Measurements from ENCODE around the gene CENPO.

CENPO gene

GRCh38 chr2:24843330-24843860, 50.2 kb downstream of the CENPO start:
- intact Hi-C loops (cut with DNase I) = no loop called here
- DNase-seq = no peak

GRCh38 chr2:24844023-24844685, 50.9 kb downstream of the CENPO start:
- intact Hi-C loops (cut with DNase I) = no loop called here
- no peak for DNase-seq

DNA sequence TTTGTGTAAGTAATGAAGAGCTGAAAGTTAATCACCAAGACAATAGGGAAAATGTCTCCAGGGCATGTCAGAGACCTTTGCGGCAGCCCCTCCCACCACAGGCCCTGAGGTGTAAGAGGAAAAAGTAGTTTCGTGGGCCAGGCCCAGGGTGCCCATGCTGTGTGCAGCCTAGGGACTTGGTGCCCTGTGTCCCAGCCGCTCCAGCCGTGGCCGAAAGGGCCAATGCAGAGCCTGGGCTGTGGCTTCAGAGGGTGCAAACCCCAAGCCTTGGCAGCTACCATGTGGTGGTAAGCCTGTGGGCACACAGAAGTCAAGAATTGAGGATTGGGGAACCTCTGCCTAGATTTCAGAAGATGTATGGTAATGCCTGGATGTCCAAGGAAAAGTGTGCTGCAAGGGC, 52.5 kb downstream of the CENPO start:
- no peak for DNase-seq
- intact Hi-C loops (cut with DNase I) = no loop called here

DNA sequence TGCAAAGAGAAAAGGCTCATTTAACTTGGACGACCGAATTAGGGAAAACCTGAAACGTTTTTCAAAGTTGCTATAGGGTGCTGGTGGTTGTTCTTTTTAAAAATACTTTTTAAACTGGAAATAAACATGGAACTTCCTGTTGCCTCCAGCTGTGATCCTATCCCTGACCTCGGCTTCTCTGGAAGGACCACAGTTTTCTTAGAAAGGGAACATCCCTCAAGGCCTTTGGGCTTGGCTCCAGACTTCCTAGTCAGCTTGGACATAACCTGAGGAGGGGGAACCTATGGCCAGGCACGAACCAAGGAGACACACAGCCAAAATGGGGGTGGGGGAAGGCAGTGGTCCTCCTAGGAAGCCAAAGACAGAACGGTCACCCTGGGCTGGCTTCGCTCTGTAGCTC, 57.7 kb downstream of the CENPO start:
- DNase-seq = no peak
- intact Hi-C loops (cut with DNase I) = no loop called here

DNA sequence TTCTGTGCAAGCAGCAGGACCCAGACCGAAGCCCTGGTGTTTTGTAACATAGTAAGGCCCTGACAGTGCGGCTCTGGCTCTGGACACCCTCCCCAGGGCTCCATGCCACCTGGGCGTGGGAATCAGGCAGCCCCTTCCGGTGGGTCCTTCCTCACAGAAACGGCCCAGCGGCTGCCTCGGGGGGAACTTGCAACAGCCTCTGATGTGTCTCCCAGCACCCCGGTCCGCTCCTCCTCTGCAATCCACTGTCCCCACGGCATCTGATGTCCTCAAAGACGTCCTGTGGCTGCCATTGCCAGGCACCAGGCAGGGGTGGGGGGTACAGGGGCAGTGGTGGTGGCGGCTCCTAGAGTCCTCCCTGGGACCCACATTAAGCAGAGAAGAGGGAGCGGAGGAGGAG, 58.8 kb downstream of the CENPO start:
- DNase-seq = no peak
- intact Hi-C loops (cut with DNase I) = no loop called here

DNA sequence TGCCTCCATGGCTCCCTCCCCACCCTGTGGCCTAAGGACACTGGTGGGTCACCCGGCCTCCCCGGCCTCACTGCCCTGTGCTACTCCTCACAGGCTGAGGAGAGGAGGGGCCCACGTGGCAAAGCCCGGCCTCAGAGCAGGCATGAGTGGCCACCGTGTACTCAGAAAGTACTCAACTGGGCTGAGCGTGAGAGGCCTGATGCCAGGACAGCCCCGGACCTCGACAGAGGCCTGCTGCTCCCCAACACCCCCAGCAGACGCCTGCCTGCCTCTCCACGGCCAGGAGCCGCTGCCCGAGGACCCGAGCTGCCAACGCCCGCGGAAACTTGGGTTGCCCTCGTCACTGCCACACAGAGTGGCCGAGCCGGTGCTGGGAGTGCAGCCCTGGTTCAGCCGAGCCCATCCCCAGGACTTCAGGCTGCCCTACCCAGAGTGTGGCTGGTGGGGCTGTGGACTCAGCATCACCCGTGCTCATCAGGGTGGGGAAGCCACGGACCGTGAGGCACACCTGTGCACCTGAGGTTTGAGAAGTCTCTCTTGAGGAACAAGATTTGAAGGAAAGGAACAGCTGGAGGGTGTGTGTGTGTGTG, 59.3 kb downstream of the CENPO start:
- peak in 1 of 42 donors; percentile 28 for DNase-seq
- intact Hi-C loops (cut with DNase I) = no loop called here

GRCh38 chr2:24853046-24853445, 59.8 kb downstream of the CENPO start:
- intact Hi-C loops (cut with DNase I) = no loop called here
- no peak for DNase-seq

DNA sequence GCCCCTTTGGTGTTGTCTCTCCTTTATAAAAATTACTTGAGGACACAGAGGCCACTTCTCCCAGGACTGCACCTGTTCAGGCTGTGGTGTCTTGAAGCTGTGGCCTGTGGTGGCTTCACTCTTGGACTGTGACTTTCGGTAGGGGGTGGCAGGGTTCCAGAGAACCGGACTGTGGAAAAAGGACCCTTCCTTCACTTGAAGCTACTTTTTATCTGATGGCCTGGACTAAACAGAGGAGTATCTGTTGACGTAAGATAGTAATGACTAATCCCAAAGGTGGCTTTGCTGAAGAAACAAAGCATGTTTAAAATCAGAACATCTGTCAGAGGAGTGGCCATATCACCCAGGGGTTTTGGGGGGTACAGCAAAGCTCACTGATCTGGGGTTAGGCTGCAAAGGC, 60.8 kb downstream of the CENPO start:
- intact Hi-C loops (cut with DNase I) = no loop called here
- no peak for DNase-seq

DNA sequence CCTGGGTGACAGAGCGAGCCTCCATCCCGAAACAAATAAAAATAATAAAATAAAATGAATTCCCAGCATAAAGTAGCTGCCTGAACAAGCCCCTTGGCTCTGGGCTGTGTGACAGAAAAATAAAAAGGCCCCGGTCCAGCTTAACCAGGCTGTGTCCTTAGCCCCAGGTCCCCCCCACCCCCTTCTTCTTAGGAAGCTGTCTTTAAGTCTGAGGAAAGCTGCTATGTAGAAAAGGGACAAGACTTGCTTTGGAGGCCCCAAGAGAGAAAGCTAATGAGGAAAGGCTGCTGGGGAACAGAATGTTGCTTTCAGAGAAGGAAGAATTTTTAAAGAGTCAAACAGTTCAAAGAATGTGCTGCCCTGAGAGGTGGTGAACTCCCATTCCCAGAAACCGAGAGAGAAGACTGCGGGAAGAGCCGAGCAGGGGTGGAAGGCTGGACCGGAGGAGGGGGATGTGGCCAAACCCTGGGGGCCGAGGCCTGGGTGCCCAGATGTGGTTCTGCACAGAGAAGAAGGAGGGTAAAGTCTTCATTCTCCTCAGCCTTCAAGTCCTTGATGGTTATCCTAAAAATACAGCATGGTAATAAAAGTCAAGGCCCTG, 61.9 kb downstream of the CENPO start:
- intact Hi-C loops (cut with DNase I) = no loop called here
- DNase-seq = no peak

DNA sequence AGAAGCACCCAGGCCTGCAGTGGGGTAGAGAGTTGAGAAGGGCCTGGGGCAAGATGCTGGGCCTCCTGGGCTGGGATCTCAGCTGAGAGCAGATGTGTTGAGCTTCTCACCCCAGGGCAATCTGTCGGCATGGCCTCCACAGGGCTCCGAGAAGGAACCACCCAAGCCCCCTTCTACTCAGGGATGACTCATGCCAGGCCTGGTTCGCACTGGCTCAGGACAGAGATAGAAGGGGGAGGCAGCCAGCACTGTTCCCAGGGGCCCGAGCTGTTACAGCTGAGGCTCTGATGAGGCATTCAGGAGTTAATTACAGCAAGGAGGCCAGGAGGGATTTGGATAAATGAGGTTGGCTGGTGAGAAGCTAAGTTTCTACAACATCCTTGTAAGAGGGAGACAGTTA, 62.5 kb downstream of the CENPO start:
- intact Hi-C loops (cut with DNase I) = no loop called here
- DNase-seq = peak in 1 of 42 donors; percentile 62

- intact Hi-C loops (cut with DNase I) = no loop called here
- DNase-seq = no peak
These were observed 63.6 kb downstream of the CENPO start for GRCh38 chr2:24856791-24857211.

DNA sequence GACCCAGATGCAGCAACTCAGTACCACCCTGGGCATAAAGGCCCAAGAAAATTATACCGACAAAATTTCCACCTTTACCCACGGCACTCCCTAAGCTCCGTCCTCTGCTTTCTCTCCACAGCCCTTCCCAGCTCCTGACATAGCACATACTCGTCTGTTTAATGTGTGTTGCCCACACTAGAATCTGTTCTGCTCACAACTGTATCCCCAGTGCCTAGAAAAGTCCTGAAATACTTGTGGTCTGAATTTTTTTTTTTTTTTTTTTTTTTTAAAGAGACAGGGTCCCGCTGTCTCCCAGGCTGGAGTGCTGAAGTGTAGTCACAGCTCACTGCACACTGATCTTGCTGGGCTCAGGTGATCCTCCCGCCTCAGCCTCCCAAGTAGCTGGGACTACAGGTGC, 64.5 kb downstream of the CENPO start:
- no peak for DNase-seq
- intact Hi-C loops (cut with DNase I) = no loop called here

- peak in 33 of 42 donors; percentile 28 to 82 (median 55) for DNase-seq
- intact Hi-C loops (cut with DNase I) = no loop called here
These were observed 65.8 kb downstream of the CENPO start for GRCh38 chr2:24858996-24859395.

DNA sequence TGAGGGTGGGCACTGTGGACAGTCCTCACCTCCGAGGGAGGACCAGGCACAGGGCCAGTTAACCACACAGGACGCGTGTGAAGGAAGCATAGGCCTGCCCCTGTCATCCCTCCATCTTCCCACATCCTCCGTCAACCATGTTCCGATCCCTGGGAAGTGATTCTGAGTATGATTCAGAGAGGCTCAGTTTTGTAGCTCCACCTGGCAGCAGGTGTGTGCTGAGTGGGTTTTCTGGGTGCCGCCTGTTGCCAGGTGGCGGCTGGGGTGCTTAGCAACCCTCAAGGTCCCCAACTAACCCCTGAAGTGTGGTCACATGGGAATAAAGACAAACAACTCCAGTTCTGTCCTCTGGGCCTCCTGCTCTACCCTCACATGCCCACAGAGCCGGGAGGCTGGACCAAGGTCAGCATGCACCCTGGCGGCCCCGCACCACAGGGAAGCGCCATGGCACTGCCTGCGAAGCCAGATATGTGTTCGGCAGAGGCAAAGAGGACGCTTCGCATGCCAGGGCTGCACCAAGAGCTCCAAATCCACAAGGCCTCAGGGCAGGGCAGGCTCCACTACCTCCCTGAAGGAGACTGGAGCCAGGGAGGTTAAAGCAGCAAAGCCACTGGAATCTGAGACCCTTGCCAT, 66.9 kb downstream of the CENPO start:
- DNase-seq = peak in 25 of 42 donors; percentile 15 to 75 (median 43)
- intact Hi-C loops (cut with DNase I) = no loop called here

GRCh38 chr2:24860631-24861030, 67.4 kb downstream of the CENPO start:
- intact Hi-C loops (cut with DNase I) = no loop called here
- no peak for DNase-seq

- DNase-seq = no peak
- intact Hi-C loops (cut with DNase I) = no loop called here
These were observed 68.3 kb downstream of the CENPO start for GRCh38 chr2:24861500-24861899.

DNA sequence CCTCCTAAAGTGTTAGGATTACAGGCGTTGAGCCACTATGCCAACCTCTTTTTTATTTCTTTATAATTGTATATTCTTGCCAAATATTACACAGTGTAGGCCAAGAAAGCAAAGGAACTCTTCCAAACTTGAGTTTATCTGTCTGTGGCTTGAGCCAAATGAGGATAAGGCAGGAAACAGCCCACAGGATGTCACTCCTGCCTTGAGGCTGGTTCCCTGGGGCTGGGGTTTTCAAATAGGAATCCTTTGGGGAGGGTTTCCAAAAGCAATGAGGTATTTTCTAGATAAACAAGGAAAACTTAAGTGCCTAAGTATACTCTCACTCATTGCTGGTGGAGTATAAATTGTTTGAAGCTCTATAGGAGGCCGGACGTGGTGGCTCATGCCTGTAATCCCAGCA, 70.4 kb downstream of the CENPO start:
- intact Hi-C loops (cut with DNase I) = no loop called here
- no peak for DNase-seq

DNA sequence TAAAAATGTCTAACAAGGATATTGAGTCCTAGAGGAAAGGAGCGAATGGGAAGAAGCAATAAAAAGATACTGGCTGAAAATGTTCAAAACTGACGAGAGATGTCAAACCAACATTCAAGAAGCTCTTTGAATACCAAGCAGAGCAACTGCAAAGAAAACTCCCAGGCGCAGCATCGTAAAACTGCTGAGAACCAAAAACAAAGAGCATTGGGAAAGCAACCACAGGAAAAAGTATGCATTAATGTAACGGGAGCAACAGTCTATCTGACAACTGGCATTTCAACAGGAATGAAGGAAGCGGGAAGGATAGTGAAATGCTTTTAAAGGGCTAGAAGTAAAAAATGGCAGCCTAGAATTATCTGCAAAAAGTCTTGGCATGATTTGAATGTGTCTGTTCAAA, 73.7 kb downstream of the CENPO start:
- no peak for DNase-seq
- intact Hi-C loops (cut with DNase I) = no loop called here

- DNase-seq = peak in 1 of 42 donors; percentile 7
These were observed 77.2 kb downstream of the CENPO start for GRCh38 chr2:24870440-24870839.

More at GRCh38 chr2:24870440-24870839, 77.2 kb downstream of the CENPO start:
- intact Hi-C loops (cut with DNase I) = no loop called here

Data from head of caudate nucleus (tissue), 42 donors.